IMR-90 (cell line): Measurements from ENCODE around the gene SMYD1. TPM values are rescaled to one million over a fixed set of nuclear protein-coding genes. Genes with fewer than 3 reads are reported as not detected.

Experiments used
- ATAC-seq: fragments of 200-7000 bp; cut with Tn5 transposase; 2 replicates; pipeline ENCODE4 v1.9.1; 2020; ENCODE audit warnings: low read depth, mild to moderate bottlenecking, moderate library complexity
- BruUV-seq: library from RNA; stranded (reverse); fragments of 400-500 nt; replicated peaks from 2 replicates; lab custom pipeline; 2021; lab: Mats Ljungman, UMichigan
- CTCF ChIA-PET: fragments of 300-600 bp; formaldehyde crosslinking; extraction: SDS; loops from one replicate; lab custom pipeline; 2021; ENCODE audit warnings: antibody characterized with exemption; lab: Yijun Ruan, JAX
- POLR2A ChIA-PET: fragments of 300-600 bp; sonication (Branson Sonifier 250); formaldehyde crosslinking; loops from one replicate; lab custom pipeline; 2022; ENCODE audit warnings: antibody characterized with exemption; ENCODE audit not compliant: unreplicated experiment; lab: Charles Lee
- DNase-seq: peaks from one replicate; pipeline ENCODE4 v3.0.0; 2013
- H2AFZ ChIP-seq: replicated peaks from 2 replicates; pipeline ENCODE3; 2013; ENCODE audit warnings: low read length, mild to moderate bottlenecking; ENCODE audit not compliant: poor library complexity
- H2AK5ac ChIP-seq: 2 replicates; pipeline ENCODE4 v1.6.1; 2013; ENCODE audit warnings: low read depth, low read length, inconsistent platforms
- H2AK9ac ChIP-seq: replicated peaks from 2 replicates; pipeline ENCODE3; 2013; ENCODE audit warnings: mild to moderate bottlenecking, low read depth, low read length, moderate library complexity; ENCODE audit not compliant: poor library complexity
- H2BK120ac ChIP-seq: 2 replicates; pipeline ENCODE4 v1.6.1; 2013; ENCODE audit warnings: low read depth, low read length, inconsistent platforms
- H2BK15ac ChIP-seq: 3 replicates; pipeline ENCODE4 v1.6.1; 2013; ENCODE audit warnings: low read depth, low read length, inconsistent platforms
- H2BK20ac ChIP-seq: 2 replicates; pipeline ENCODE4 v1.6.1; 2013; ENCODE audit warnings: low read depth, mild to moderate bottlenecking, inconsistent platforms, low read length, moderate library complexity
- H2BK5ac ChIP-seq: 2 replicates; pipeline ENCODE4 v1.6.1; 2013; ENCODE audit warnings: mild to moderate bottlenecking, low read depth, low read length, inconsistent platforms; ENCODE audit not compliant: poor library complexity, severe bottlenecking
- H3K14ac ChIP-seq: replicated peaks from 2 replicates; pipeline ENCODE4 v1.6.1; 2013; ENCODE audit warnings: low read depth, low read length, inconsistent platforms
- H3K18ac ChIP-seq: 2 replicates; pipeline ENCODE4 v1.6.1; 2013; ENCODE audit warnings: low read depth, low read length, control low read depth
- H3K23ac ChIP-seq: 2 replicates; pipeline ENCODE4 v1.6.1; 2013; ENCODE audit warnings: low read depth, low read length, inconsistent platforms
- H3K27ac ChIP-seq: 2 replicates; pipeline ENCODE4 v1.5.1; 2013; ENCODE audit warnings: mild to moderate bottlenecking, control low read depth, low read length; ENCODE audit not compliant: insufficient read depth
- H3K27me3 ChIP-seq: 2 replicates; pipeline ENCODE4 v1.6.1; 2013; ENCODE audit warnings: low read length; ENCODE audit not compliant: control insufficient read depth, insufficient read depth
- H3K36me3 ChIP-seq: 2 replicates; pipeline ENCODE4 v1.6.1; 2013; ENCODE audit warnings: low read length, mixed read lengths; ENCODE audit not compliant: control insufficient read depth, insufficient read depth
- H3K4ac ChIP-seq: 2 replicates; pipeline ENCODE4 v1.6.1; 2013; ENCODE audit warnings: low read depth, low read length, inconsistent platforms
- H3K4me1 ChIP-seq: 2 replicates; pipeline ENCODE4 v1.6.1; 2013; ENCODE audit warnings: low read length, mixed read lengths; ENCODE audit not compliant: control insufficient read depth, insufficient read depth
- H3K4me2 ChIP-seq: 2 replicates; pipeline ENCODE4 v1.6.1; 2013; ENCODE audit warnings: low read depth, mild to moderate bottlenecking, control low read depth, low read length, moderate library complexity
- H3K4me3 ChIP-seq: 2 replicates; pipeline ENCODE4 v1.5.1; 2013; ENCODE audit warnings: low read depth, mild to moderate bottlenecking, control low read depth, low read length, moderate library complexity; ENCODE audit not compliant: insufficient read depth
- H3K56ac ChIP-seq: 2 replicates; pipeline ENCODE4 v1.6.1; 2013; ENCODE audit warnings: low read length, inconsistent platforms; ENCODE audit not compliant: insufficient read depth; ENCODE audit errors: extremely low read depth
- H3K79me1 ChIP-seq, 2 experiments: 2 replicates each; pipeline ENCODE4 v1.6.1; 2013; ENCODE audit warnings: low read length in 2 of 2, inconsistent platforms in 1 of 2, low read depth in 1 of 2
- H3K9ac ChIP-seq: 2 replicates; pipeline ENCODE4 v1.6.1; 2013; ENCODE audit warnings: low read depth, low read length, control low read depth
- H3K9me1 ChIP-seq: 2 replicates; pipeline ENCODE4 v1.6.1; 2013; ENCODE audit warnings: low read length, inconsistent platforms; ENCODE audit not compliant: insufficient read depth
- H3K9me3 ChIP-seq: 2 replicates; pipeline ENCODE4 v1.6.1; 2013; ENCODE audit warnings: low read length; ENCODE audit not compliant: control insufficient read depth, insufficient read depth
- H4K20me1 ChIP-seq: 2 replicates; pipeline ENCODE4 v1.6.1; 2013; ENCODE audit warnings: low read length, inconsistent platforms; ENCODE audit not compliant: insufficient read depth
- H4K5ac ChIP-seq: 2 replicates; pipeline ENCODE4 v1.6.1; 2013; ENCODE audit warnings: mild to moderate bottlenecking, low read depth, low read length, control low read depth
- H4K8ac ChIP-seq, 2 experiments: 2 replicates each; pipeline ENCODE4 v1.6.1; 2013; ENCODE audit warnings: low read depth in 2 of 2, low read length in 2 of 2, control low read depth in 1 of 2, inconsistent platforms in 1 of 2
- H4K91ac ChIP-seq: 2 replicates; pipeline ENCODE4 v1.6.1; 2013; ENCODE audit warnings: low read depth, low read length, inconsistent platforms; ENCODE audit not compliant: insufficient read depth
- BHLHE40 ChIP-seq: fragments of 150-350 bp; IDR thresholded peaks from 2 replicates; pipeline ENCODE4 v1.6.1; 2016; ENCODE audit warnings: mild to moderate bottlenecking, low read depth, low read length
- CEBPB ChIP-seq: IDR thresholded peaks from 2 replicates; pipeline ENCODE4 v1.6.1; 2012; ENCODE audit warnings: low read depth, low read length, improper control_type of control experiment
- CHD1 ChIP-seq: IDR thresholded peaks from 2 replicates; pipeline ENCODE4 v1.6.1; 2012; ENCODE audit warnings: low read depth, low read length, improper control_type of control experiment
- FOS ChIP-seq: fragments of 150-350 bp; IDR thresholded peaks from 2 replicates; pipeline ENCODE4 v1.6.1; 2016; ENCODE audit warnings: low read depth, low read length
- MAZ ChIP-seq: IDR thresholded peaks from 2 replicates; pipeline ENCODE4 v1.6.1; 2012; ENCODE audit warnings: low read depth, mild to moderate bottlenecking, low read length, improper control_type of control experiment, moderate library complexity, borderline replicate concordance
- NFE2L2 ChIP-seq: fragments of 150-350 bp; IDR thresholded peaks from 2 replicates; pipeline ENCODE4 v1.6.1; 2016; ENCODE audit warnings: low read depth, mild to moderate bottlenecking, low read length
- RAD21 ChIP-seq: IDR thresholded peaks from 2 replicates; pipeline ENCODE4 v1.6.1; 2012; ENCODE audit warnings: low read length, improper control_type of control experiment
- SMC3 ChIP-seq: fragments of 150-350 bp; IDR thresholded peaks from 2 replicates; pipeline ENCODE4 v1.6.1; 2016; ENCODE audit warnings: low read depth, mild to moderate bottlenecking, antibody characterized with exemption, low read length, moderate library complexity
- WGBS, 2 experiments: methylation state at CpG; one replicate each; pipeline versions ENCODE4 v1.1.5 to v1.1.7; 2013; ENCODE audit warnings: missing lambda C conversion rate in 2 of 2; ENCODE audit not compliant: insufficient read length in 1 of 2; ENCODE audit errors: extremely low coverage in 2 of 2; 5-methylcytosine and 5-hydroxymethylcytosine counted together
- dilution Hi-C: fragments of 300-500 bp; cut with HindIII; formaldehyde crosslinking; loops from one replicate; pipeline ENCODE4 v1.14.3; 2018; ENCODE audit warnings: low sequenced_read_pairs; ENCODE audit not compliant: unreplicated experiment
- in situ Hi-C: fragments of 300-500 bp; cut with MboI; formaldehyde crosslinking; loops from 3 replicates; pipeline ENCODE4 v1.14.3; 2019; ENCODE audit warnings: low sequenced_read_pairs, inconsistent platforms, mixed read lengths
- intact Hi-C: fragments of 100-400 bp; cut with micrococcal nuclease; formaldehyde crosslinking; loops from 2 replicates; pipeline ENCODE4 v1.10.0; 2022
- polyA plus RNA-seq, 3 experiments: library from polyadenylated mRNA; depleted of rRNA; stranded (reverse); fragments of >200 nt; gene quantifications; 2 replicates each; pipeline ENCODE4 v1.2.3, GENCODE V29; 2012; ENCODE audit warnings: low replicate concordance in 1 of 3
- total RNA-seq: library from RNA; depleted of rRNA; stranded (reverse); fragments of >200 nt; gene quantifications from 2 replicates; pipeline ENCODE4 v1.2.3, GENCODE V29; 2012

SMYD1 gene
- total and polyA plus RNA-seq, 2 of the 4 experiments (the other 2 are of a cell fraction), result not detected

GRCh38 chr2:88108796-88109195, 41.2 kb downstream of the SMYD1 start:
- BruUV-seq, result no TSS peak
- Histone ChIP-seq H3K4me2 (no peak overlapping the region), H2BK20ac (no peak overlapping the region), H3K27me3 (no peaks in the 10 kb centered on the region; the same call in 1 of the 2 replicates), H3K9me1 (no peaks in the 10 kb centered on the region), H3K4me3 (no peak overlapping the region), H3K14ac (no peak overlapping the region), H3K27ac (no peak overlapping the region), H4K8ac (no peak overlapping the region), H3K18ac (no peak overlapping the region), H2AK9ac (no peak overlapping the region), H2BK120ac (no peak overlapping the region), H2AFZ (no peak overlapping the region), H3K23ac (no peak overlapping the region), H4K5ac (no peak overlapping the region), H4K91ac (no peak overlapping the region), H3K4me1 (no peaks in the 10 kb centered on the region), H4K20me1 (no peaks in the 10 kb centered on the region), H3K56ac (no peak overlapping the region), H2BK5ac (no peak overlapping the region), H3K9me3 (no peaks in the 10 kb centered on the region), H3K9ac (no peak overlapping the region), H3K36me3 (no peaks in the 10 kb centered on the region), H2AK5ac (no peak overlapping the region), H2BK15ac (no peak overlapping the region), H3K79me1 (no peaks in the 10 kb centered on the region), H3K4ac (no peak overlapping the region)
- POLR2A ChIA-PET, result no interaction called here
- in situ Hi-C loops (no loop called here), intact Hi-C loops (no loop called here), dilution Hi-C loops (no loop called here)
- no peak for ATAC-seq
- TF ChIP-seq CEBPB (no peak), MAZ (no peak), CHD1 (no peak), FOS (no peak), BHLHE40 (no peak), NFE2L2 (no peak), SMC3 (no peak), RAD21 (no peak)
- DNase-seq, result no peak
- WGBS, 2 experiments, result no CpG with 5 or more reads among the region's 4 CpGs
- CTCF ChIA-PET, result no interaction called here
